Measurements from ENCODE around the gene GSK3B.
A peak's percentile ranks its signal among the peaks of the same experiment; 100 is the strongest.

GRCh38 chr3:120102674-120103073 lies 8.4 kb upstream of the GSK3B start:
- TF ChIP-seq, protein P1, sequence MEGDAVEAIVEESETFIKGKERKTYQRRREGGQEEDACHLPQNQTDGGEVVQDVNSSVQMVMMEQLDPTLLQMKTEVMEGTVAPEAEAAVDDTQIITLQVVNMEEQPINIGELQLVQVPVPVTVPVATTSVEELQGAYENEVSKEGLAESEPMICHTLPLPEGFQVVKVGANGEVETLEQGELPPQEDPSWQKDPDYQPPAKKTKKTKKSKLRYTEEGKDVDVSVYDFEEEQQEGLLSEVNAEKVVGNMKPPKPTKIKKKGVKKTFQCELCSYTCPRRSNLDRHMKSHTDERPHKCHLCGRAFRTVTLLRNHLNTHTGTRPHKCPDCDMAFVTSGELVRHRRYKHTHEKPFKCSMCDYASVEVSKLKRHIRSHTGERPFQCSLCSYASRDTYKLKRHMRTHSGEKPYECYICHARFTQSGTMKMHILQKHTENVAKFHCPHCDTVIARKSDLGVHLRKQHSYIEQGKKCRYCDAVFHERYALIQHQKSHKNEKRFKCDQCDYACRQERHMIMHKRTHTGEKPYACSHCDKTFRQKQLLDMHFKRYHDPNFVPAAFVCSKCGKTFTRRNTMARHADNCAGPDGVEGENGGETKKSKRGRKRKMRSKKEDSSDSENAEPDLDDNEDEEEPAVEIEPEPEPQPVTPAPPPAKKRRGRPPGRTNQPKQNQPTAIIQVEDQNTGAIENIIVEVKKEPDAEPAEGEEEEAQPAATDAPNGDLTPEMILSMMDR (IDR thresholded peaks at IDR 0.05) = peak in 2 of 4 experiments; percentile 4 to 19
- no peak for TF ChIP-seq POLR2A (IDR thresholded peaks at IDR 0.05)

Data from prostate gland (tissue), 2 donors.